GM15510 (cell line): ENCODE data around the gene OR2B6.

Experiments
- POLR2A ChIP-seq: IDR thresholded peaks from 3 replicates; pipeline ENCODE4 v1.6.1; 2011; ENCODE audit warnings: borderline replicate concordance; ENCODE audit not compliant: insufficient read length; ENCODE audit errors: extremely low read depth

The OR2B6 gene

DNA sequence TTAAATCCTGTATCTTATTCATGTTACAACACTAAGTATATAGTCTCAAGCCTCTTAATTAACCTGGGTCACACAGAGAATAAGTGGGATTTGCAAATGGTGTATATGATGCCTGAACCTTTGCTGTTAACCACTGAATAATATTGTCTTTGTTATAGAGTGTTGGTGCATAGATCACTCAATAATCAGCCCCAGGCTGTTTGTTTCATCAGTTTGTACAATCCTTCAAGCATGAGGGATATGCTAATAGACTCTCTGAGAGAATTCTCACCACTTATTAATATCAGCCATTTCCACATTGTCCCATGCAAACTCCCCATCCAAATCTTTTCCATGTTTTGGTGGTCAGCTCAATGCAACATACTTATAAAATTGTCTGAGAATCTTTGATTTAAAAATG is 21.7 kb downstream of the OR2B6 start:
- TF ChIP-seq POLR2A: no peak

DNA sequence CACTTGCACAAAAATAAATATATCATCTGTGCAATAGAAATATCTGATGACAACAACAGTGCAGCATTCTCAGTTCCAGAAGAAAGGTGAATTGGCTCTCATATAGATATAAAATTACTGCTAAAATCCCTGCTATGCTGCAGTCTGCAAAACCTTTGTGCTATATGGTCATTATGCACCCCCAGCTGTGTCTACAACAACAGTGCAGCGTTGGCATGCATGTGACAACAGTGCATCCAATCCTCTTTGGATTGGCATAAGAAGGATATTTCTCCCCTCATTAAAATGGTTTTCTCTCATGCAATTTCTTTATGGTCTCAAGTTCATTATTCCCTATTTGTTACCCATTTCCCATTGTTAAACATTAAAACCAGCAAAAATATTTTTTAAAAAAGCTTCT is 23.1 kb downstream of the OR2B6 start:
- no peak for TF ChIP-seq POLR2A

DNA sequence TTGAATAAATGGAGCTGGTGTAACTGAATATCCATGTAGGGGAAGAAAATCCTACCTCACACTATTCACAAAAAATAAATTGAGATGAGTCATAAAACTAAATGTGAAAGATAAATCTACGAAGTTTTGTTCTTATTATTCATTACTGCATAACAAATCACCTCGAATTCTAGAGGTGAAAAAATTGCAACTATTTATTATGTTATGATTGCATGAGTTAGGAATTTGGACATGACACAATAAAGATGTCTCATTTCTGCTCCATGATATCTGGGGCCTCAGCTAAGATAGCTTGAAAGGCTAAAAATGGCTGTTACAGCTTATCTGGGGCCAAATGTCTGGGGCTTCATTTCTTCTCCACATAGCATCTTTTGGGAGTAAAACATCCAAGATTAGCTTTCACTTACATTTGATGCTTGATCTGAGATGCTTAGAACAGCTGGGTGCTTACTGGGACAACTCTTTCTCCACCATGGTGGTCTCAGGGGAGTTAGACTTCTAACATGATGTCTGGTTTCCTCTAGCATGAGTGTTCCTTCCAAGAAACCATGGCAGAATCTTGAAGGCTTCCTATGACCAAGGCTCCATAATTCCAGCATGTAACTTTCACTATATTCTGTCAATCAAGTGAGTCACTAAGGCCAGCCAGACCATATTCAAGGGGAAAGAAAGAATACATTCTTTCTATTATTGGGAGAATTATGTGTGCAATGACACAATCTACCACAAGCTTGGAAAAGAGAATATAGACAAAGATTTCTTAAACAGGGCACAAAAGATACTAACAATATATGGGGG is 30.1 kb downstream of the OR2B6 start:
- no peak for TF ChIP-seq POLR2A

DNA sequence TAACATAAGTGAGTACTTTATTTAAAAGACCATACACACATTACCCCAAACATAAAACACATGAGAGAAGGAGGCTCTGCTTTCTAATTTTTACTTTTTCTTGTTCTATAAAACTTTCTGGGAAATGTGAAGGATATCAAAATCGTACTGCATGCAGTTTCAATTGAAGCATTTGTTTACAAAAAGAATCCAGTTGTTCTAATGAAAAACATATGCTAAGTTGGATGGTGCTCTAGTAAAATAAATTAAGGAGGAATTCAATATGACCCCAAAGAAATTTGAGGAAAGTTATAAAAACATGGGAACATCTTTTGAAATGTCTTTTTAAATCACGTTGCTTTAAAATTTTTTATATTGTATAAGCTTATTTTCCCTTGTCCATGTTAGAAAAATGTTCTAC is 37.6 kb downstream of the OR2B6 start:
- TF ChIP-seq POLR2A: no peak

DNA sequence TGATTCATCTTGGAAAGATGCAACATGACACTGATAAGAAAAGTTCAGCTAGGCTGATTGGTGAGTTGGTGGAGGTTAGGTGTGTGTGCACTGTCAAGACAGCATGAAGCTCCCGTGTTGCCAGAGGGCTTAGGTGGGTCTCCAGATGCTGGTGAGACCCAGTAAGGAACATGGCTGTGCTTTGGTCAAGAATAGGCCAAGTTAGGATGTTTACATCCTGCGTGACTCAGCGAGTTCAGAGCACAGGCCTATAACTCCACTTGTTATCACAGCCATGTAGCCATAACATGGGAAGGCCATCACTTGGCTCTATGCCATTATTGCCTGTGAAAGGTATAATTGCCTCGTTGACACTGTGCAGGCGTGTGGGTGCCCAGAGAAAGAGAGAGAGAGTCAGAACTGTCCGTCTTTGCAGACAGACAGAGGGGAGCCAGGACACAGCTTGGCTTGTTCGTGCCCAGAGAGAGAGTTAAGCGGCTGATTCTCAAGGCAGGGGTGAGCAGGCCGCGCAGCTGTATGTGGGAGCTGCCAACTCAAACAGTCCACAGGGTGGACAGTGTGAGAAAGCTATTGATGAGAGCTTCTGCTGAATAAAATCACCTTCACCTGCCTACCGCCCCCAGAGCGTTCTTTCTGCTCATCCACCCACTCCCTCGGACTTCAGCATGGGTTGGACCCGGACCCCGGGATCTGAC is 43.5 kb downstream of the OR2B6 start:
- TF ChIP-seq POLR2A: no peak

DNA sequence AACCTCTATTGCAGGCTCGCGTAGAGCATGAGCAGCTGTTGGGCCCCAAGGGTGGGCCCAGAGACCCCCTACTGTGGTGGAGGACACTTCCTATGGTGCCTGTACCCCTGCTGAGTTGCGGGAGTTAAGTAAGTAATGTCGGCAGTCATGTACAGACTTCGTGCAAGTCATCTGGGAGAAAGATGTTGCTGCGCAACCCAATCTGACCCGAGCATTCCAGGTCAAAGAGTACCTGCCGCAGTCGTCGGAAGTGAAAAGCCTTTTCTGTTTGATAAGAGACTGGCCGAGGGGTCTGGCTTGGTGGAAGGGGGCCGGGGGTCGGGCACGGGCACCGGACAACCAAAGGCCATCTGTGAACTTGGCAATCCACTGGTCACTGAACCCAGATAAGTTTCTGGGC is 44.3 kb downstream of the OR2B6 start:
- TF ChIP-seq POLR2A: no peak

DNA sequence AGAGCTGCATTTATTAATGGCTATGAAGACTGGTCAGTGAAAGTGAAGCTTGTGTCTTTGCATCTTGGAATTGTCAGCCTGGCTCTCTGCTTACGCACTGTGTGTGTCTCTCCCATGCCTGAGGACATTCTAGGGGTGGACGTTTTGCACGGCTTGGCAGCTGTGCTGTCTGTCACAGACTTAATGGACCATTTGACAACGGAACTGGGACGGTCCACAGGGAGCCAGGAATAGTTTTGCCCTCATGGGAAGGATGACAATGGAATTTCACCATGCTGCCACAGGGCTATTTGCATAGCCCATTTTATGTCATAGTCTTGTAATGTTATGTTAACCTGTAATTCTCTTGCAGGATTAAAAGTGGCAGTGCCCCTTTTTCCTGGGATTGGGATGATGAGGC is 44.7 kb downstream of the OR2B6 start:
- TF ChIP-seq POLR2A: no peak

DNA sequence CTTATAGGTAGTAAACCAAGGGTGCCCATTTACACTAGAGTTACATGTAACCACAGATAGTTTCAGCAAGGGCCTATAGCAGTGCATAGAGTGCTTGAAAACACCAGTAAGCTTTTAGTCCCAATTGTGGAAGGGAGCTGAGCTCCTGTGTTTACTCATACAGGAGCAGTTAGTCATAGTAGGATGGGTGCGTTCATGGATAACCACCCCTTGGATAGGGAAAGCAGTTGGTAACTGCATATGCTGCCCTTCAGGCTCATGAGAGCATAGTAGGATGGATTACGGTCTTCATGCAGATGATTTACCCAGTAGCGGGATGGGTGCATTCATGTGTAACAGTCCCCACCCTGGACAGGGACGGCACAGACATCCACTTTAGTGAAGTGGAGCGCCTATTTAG is 45.1 kb downstream of the OR2B6 start:
- TF ChIP-seq POLR2A: no peak

DNA sequence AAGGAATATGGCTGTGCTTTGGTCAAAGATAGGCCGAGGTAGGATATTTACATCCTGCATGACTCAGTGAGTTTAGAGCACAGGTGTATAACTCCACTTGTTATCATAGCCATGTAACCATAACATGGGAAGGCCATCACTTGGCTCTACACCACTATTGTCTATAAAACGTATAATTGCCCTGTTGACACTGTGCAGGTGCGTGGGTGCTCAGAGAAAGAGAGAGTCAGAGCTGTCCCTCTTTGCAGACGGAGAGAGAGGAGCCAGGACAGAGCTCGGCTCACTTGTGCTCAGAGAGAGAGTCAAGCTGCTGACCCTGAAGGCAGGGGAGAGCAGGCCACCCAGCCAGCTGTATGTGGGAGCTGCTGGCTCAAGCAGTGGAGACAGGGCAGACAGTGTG is 46.0 kb downstream of the OR2B6 start:
- TF ChIP-seq POLR2A: no peak

DNA sequence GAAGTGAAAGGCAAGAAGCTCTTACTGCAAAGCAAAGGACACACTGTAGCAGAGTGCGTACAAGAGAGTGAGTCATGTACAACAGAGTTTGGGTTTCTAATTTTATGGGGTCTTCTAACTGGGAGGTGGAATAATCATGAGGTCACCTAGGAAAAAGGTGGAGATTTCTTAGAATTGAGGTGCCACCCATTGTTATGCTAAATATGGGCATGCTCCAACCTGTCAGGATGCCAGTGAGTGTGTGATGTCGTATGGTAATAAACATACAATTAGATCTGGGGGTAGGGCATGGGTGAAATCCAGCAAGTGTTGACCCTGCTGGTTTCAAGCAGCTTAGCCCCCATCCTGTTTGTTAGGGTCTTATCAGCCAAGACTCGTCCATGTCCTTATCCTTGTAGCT is 46.6 kb downstream of the OR2B6 start:
- TF ChIP-seq POLR2A: no peak

DNA sequence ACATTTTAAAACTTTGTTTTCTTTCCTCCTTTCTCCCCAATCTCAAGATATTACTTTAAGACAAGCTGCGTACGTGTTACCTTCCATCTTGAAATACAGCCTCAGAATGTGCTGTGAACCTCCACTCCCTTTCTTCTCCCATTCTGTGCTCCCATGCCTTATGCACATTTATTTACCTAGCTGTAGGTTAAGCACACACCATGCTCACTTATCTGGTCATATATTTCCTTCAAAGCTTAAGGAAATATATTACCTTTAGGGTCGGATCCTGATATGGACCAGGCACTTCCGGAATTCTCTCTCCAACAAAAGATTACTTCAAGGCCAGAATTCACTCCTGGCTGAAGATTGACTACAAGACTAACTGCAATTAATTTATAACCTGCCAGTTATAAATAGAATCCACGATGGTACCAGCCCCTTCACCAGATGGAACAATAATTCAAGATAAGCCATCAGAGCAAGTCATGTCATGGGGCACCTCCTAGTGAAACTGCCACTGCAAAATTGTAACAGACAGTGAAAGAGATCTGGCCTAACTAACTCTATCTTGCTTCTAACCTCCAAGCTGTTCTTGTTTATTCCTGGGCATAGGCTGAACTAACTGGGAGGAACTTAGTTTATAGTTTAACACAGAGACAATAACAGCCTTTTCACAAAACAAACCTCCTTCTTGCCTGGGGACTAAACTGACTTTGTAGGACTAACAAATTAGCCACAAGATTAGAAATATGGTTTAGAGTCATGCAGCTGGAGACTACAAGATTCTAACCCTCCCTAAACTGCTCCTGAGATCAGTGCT is 47.5 kb downstream of the OR2B6 start:
- no peak for TF ChIP-seq POLR2A

DNA sequence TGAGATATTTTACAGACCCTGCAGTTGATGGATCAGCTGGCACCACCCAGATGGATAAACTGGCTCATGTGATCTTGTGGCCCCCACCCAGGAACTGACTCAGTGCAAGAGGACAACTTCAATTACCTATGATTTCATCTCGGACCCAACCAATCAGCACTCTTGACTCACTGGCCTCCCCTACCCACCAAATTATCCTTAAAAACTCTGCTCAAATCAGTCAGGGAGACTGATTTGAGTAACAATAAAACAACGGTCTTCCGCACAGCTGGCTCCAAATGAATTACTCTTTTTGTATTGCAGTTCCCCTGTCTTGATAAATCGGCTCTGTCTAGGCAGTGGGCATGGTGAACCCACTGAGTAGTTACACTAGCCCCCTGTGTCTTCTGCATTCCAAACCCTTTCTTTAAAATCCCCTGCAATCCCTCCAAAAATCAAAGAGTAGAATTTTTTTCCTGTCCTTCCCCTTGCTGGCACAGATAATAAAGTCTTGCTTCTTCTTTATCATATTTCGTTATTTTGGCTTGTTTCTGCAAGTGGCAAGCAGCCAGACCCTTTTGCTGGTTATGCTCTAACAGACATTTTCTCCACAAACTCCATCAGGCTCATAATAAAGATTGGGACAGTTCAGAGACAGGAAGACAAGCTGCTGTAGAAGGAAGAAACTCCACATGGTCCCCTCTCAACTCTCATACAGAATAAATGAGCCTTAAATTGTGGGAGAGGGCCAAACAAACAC is 48.3 kb downstream of the OR2B6 start:
- TF ChIP-seq POLR2A: no peak

DNA sequence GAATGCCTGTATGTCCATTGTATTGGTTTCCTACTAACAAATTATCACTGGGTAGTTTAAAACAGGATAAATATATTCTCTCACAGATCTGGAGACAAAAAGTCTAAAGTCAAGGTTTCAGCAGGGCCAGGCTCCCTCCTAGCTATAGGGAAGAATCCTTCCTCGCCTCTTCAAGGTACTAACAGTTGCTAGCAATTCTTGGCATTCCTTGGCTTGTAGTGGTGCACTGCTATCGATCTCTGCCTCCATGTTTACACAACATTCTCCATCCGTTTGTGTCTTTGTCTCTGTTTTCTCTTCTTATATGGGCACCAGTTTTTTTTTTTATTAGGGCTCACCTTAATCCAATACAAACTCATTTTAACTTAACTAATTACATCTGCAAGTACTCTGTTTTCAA is 48.9 kb downstream of the OR2B6 start:
- TF ChIP-seq POLR2A: no peak
